GM10266 (cell line): Measurements from ENCODE around the gene ETS2.

Experiments used
- DNase-seq: peaks from one replicate; pipeline ENCODE4 v3.0.0; 2012; ENCODE audit errors: extremely low spot score
- TF ChIP-seq, protein P1 (sequence below): IDR thresholded peaks from 2 replicates; pipeline ENCODE4 v1.5.1; 2012; ENCODE audit warnings: mild to moderate bottlenecking, low read depth; ENCODE audit not compliant: control insufficient read depth, insufficient read depth; ENCODE audit errors: missing control alignments

ETS2 gene

DNA sequence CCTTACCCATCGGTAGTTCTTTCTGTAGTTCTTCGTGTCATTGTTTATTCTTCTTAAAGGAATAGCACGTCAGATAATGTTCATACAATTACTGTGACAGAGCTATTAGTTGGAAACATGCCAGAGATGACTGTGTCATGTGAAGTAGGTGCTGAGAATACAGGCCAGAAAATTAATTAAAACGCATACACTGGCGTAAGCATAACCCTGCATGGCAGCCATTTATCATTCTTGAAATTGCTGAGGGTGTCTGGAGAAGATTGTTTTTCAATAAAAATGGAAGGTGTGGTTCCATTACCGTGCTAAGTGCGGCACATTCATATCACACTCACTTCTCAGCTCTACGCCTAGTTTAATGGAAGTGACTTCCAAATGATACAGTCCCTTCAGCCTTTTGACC is 7.8 kb downstream of the ETS2 start:
- no peak for DNase-seq

DNA sequence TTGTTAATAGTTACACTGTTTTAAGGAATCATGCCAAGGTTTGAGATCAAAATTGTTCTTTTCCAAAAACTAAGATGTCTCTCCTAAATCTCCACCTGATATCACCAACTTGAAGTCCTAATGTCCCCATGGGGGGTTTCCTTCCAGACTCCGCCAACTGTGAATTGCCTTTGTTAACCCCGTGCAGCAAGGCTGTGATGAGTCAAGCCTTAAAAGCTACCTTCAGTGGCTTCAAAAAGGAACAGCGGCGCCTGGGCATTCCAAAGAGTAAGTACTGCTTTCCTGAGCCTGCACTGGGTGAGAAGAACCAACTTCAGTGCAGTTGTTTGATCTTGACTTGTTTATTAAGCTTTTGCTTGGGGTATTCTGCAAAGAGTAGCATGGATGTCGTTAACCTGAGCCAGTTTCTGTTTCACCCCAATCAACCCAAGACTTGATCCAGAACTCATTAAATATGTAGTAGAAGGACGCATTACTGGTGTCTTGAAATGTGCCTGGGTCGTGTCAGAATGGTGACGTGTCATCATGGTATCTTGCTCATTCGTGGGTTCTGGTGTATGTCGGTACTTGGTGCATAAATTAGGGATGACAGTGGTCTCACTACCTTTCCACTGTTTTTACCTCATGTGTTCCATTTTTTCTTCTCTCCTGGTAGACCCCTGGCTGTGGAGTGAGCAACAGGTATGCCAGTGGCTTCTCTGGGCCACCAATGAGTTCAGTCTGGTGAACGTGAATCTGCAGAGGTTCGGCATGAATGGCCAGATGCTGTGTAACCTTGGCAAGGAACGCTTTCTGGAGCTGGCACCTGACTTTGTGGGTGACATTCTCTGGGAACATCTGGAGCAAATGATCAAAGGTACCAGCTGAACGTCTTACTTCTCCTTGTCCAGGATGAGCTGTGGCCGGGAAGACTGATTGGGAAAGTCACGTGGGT is 8.7 kb downstream of the ETS2 start:
- DNase-seq: no peak
- TF ChIP-seq, protein P1, sequence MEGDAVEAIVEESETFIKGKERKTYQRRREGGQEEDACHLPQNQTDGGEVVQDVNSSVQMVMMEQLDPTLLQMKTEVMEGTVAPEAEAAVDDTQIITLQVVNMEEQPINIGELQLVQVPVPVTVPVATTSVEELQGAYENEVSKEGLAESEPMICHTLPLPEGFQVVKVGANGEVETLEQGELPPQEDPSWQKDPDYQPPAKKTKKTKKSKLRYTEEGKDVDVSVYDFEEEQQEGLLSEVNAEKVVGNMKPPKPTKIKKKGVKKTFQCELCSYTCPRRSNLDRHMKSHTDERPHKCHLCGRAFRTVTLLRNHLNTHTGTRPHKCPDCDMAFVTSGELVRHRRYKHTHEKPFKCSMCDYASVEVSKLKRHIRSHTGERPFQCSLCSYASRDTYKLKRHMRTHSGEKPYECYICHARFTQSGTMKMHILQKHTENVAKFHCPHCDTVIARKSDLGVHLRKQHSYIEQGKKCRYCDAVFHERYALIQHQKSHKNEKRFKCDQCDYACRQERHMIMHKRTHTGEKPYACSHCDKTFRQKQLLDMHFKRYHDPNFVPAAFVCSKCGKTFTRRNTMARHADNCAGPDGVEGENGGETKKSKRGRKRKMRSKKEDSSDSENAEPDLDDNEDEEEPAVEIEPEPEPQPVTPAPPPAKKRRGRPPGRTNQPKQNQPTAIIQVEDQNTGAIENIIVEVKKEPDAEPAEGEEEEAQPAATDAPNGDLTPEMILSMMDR: no peak

More for the DNA sequence above, 7.8 kb downstream of the ETS2 start:
- TF ChIP-seq, protein P1: no peak

DNA sequence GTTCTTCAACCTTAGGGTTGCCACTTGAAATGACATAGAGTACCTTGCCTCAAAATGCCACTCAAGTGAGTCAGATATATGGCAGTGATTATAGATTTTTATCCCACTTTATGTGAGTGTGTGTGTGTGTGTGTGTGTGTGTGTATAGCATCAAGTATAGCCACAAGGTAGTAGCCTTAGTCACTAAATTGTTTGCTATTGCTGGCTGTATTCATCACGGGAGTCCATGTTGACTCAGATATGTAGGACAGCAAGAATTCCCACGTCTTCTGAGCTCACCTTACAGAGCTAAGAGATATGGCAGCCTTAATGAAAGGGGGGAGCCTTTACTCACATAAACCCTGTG is 9.3 kb downstream of the ETS2 start:
- DNase-seq: no peak
- TF ChIP-seq, protein P1: no peak

GRCh38 chr21:38816400-38816977 is 10.8 kb downstream of the ETS2 start:
- DNase-seq: no peak

GRCh38 chr21:38817371-38818324 is 11.9 kb downstream of the ETS2 start:
- TF ChIP-seq, protein P1: no peak
- no peak for DNase-seq

More at GRCh38 chr21:38816400-38816977, 10.8 kb downstream of the ETS2 start:
- TF ChIP-seq, protein P1: no peak

GRCh38 chr21:38818325-38818723 is 12.6 kb downstream of the ETS2 start:
- TF ChIP-seq, protein P1: no peak
- DNase-seq: no peak
